Measurements from ENCODE around the gene ACYP2. TPM values are rescaled to one million over a fixed set of nuclear protein-coding genes. Genes with fewer than 3 reads are reported as not detected.

The ACYP2 gene
- total RNA-seq, 4 donors from 2014 or later, result 3.7 to 15.1 (median 5.7) TPM

DNA sequence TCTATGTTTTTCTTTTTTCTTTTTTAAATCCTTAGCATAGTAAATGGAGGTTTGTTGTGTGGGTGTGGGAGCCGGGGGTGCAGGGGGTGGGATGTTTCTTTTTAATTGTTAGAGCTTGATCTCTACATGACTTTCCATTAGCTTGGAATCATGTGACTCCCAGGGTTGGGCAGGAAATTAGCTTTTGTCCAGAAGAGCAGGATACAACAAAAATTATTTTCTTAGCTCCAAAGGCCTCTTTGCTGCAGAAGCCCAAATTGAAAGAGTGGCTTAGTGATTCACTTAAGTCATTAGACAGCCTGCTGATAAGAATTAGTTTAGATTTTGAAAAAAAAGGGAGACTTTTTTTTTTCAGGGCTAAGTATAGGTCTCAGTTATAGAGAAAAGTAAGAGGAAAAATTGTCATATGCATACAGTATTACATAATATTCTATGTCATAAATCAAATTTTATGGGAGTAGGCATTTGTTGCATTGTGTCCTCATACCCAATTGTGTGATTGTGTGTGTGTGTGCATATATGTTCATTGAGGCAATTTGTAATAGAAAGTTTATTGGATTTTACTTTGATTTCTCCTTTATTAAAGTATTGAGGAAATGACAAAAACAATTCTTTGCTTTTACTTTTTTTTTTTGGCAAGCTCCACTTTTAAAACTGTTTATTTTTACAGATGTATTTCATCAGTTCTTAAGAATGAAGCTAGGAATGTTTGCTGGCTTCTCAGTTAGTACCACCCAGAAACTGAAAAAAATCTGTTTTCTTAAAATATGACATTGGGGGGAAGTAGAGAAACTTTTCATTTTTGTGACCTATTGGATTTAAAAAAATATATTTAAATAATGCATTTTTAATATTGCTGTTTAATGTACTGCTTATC lies 93.2 kb downstream of the ACYP2 start:
- 50 to 56% methylated on average over 1 of the region's 1 CpG for WGBS, 2 donors
- no peaks in the 10 kb centered on the region for H3K36me3 ChIP-seq
- H3K9me3 ChIP-seq, result no peaks in the 10 kb centered on the region
- H3K27ac ChIP-seq, result peak overlapping the region in 2 of 4 donors; percentile 7 to 36
- intact Hi-C loops (cut with DNase I), result no loop called here
- peaks cover 0 to 28% (median 4%) of the 10 kb centered on the region in 3 donors for H3K4me1 ChIP-seq
- H3K4me3 ChIP-seq, result no peak overlapping the region
- no peak for DNase-seq
- TF ChIP-seq POLR2A (IDR thresholded peaks at IDR 0.05) (no peak), CTCF (IDR thresholded peaks at IDR 0.05) (no peak)
- no peaks in the 10 kb centered on the region for H3K27me3 ChIP-seq

- no peak for DNase-seq
- 87 to 95% methylated on average over 3 of the region's 3 CpGs for WGBS, 2 donors
- Histone ChIP-seq H3K36me3 (no peaks in the 10 kb centered on the region), H3K27ac (peak overlapping the region in 1 of 4 donors; percentile 17), H3K4me1 (peaks cover 0 to 28% (median 4%) of the 10 kb centered on the region in 3 donors), H3K27me3 (no peaks in the 10 kb centered on the region), H3K4me3 (no peak overlapping the region), H3K9me3 (no peaks in the 10 kb centered on the region)
- intact Hi-C loops (cut with DNase I), result no loop called here
- no peak for TF ChIP-seq CTCF (IDR thresholded peaks at IDR 0.05)
- no peak for TF ChIP-seq POLR2A (IDR thresholded peaks at IDR 0.05)
These were observed 94.0 kb downstream of the ACYP2 start for GRCh38 chr2:54209379-54209778.

GRCh38 chr2:54212456-54212855 lies 97.0 kb downstream of the ACYP2 start:
- H3K27me3 ChIP-seq, result no peaks in the 10 kb centered on the region
- no peaks in the 10 kb centered on the region for H3K36me3 ChIP-seq
- H3K27ac ChIP-seq, result no peak overlapping the region
- H3K9me3 ChIP-seq, result peaks cover 0 to 4% (median 0%) of the 10 kb centered on the region in 3 donors
- no peak overlapping the region for H3K4me3 ChIP-seq
- peaks cover 0 to 19% (median 3%) of the 10 kb centered on the region in 3 donors for H3K4me1 ChIP-seq
- TF ChIP-seq CTCF (IDR thresholded peaks at IDR 0.05) (no peak), POLR2A (IDR thresholded peaks at IDR 0.05) (no peak)
- WGBS, 2 donors, result 65 to 68% methylated on average over 1 of the region's 1 CpG
- intact Hi-C loops (cut with DNase I), result no loop called here
- no peak for DNase-seq

GRCh38 chr2:54213082-54213481 lies 97.7 kb downstream of the ACYP2 start:
- Histone ChIP-seq H3K4me3 (no peak overlapping the region), H3K4me1 (peaks cover 0 to 16% (median 0%) of the 10 kb centered on the region in 3 donors), H3K27me3 (no peaks in the 10 kb centered on the region), H3K36me3 (no peaks in the 10 kb centered on the region), H3K27ac (no peak overlapping the region), H3K9me3 (peaks cover 0 to 4% (median 0%) of the 10 kb centered on the region in 3 donors)
- TF ChIP-seq CTCF (IDR thresholded peaks at IDR 0.05) (no peak), POLR2A (IDR thresholded peaks at IDR 0.05) (no peak)
- intact Hi-C loops (cut with DNase I), result no loop called here
- no peak for DNase-seq
- 86 to 95% methylated on average over 4 of the region's 4 CpGs for WGBS, 2 donors

DNA sequence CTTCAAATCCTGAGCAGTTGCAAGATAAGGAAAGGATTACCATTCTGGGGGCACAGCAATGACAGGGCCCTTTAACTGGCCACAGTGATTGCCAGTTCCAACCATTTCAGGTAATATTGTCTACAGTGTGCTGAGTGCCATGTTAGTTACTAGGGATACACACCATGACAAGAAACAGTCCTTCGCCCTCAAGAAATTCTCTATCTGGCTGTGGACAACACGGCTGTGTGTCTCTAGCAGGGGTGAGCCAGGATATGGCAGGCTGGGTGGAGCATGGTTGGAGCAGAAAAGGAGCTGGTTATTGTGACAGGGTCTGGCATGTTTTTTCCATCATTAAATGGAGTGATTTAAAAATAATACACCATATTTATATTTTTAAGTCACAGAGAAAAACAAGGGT lies 109.6 kb downstream of the ACYP2 start:
- Histone ChIP-seq H3K9me3 (no peaks in the 10 kb centered on the region), H3K27me3 (no peaks in the 10 kb centered on the region), H3K4me1 (no peaks in the 10 kb centered on the region), H3K27ac (no peak overlapping the region), H3K4me3 (no peak overlapping the region), H3K36me3 (no peaks in the 10 kb centered on the region)
- DNase-seq, result no peak
- intact Hi-C loops (cut with DNase I), result no loop called here
- WGBS, 2 donors, result 83 to 90% methylated on average over 2 of the region's 2 CpGs
- TF ChIP-seq CTCF (IDR thresholded peaks at IDR 0.05), result no peak

All from esophagus squamous epithelium (tissue), 5 donors.